Measurements from ENCODE around the gene KLHL29.

GRCh38 chr2:23465936-23466335 is 81.0 kb downstream of the KLHL29 start:
- no peak for TF ChIP-seq POLR2AphosphoS5 (IDR thresholded peaks at IDR 0.05; ENCODE audit: low read depth, low read length)
- TF ChIP-seq CTCF (IDR thresholded peaks at IDR 0.05), result no peak
- no peak for TF ChIP-seq SIN3A (IDR thresholded peaks at IDR 0.05; ENCODE audit: borderline replicate concordance, insufficient read depth, low read depth, low read length)
- no peak for TF ChIP-seq REST (IDR thresholded peaks at IDR 0.05; ENCODE audit: insufficient read depth in 1 of 2, low read depth in 2 of 2, low read length in 1 of 2)

All from Panc1 (cell line).